Endothelial cell of umbilical vein (primary cell): Measurements from ENCODE around the gene NXN.

ENCODE experiments used
- EZH2 ChIP-seq: IDR thresholded peaks from 2 replicates; pipeline ENCODE4 v1.6.1; 2012; ENCODE audit warnings: borderline replicate concordance, low read depth, mild to moderate bottlenecking, moderate library complexity, low read length, inconsistent platforms; ENCODE audit not compliant: severe bottlenecking
- TF ChIP-seq, protein P1 (sequence below), 2 donors: IDR thresholded peaks; 1 replicate in 1 of 2; 2 replicates in 1 of 2; pipeline ENCODE4 v1.5.1; 2011; ENCODE audit warnings: low read length in 2 of 2, mild to moderate bottlenecking in 2 of 2, moderate library complexity in 2 of 2, control low read depth in 1 of 2, inconsistent platforms in 1 of 2, low read depth in 1 of 2; ENCODE audit not compliant: insufficient read depth in 1 of 2; ENCODE audit errors: extremely low read depth in 1 of 2

DNA sequence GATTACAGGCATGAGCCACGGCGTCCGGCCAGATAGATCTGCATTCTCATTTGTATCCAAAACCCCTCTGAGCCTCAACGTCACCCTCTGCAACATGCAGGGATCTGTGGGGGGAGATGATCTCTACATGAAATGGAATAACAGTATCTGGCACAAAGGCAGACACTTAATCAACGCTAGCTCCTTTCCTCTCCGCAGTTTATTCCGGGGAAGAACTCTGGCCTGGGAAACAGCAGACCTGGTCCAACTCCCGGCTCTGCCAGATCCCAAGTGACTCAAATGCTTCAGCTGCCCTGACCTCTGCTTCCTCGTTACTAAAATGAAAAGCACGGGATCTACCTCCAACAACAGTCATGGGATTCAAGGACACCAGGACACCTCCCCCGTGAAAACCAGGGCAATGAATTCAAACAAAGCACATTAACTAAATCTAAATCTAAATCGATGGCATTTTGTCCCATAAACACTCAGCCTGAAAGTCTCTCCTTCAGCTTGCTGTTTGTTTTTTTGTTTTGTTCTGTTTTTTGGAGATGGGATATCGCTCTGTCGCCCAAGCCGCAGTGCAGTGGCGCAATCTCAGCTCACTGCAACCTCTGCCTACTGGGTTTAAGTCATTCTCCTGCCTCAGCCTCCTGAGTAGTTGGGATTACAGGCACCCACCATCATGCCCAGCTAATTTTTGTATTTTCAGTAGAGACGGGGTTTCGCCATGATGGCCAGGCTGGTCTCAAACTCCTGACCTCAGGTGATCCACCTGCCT is 78.2 kb downstream of the NXN start:
- TF ChIP-seq, protein P1, sequence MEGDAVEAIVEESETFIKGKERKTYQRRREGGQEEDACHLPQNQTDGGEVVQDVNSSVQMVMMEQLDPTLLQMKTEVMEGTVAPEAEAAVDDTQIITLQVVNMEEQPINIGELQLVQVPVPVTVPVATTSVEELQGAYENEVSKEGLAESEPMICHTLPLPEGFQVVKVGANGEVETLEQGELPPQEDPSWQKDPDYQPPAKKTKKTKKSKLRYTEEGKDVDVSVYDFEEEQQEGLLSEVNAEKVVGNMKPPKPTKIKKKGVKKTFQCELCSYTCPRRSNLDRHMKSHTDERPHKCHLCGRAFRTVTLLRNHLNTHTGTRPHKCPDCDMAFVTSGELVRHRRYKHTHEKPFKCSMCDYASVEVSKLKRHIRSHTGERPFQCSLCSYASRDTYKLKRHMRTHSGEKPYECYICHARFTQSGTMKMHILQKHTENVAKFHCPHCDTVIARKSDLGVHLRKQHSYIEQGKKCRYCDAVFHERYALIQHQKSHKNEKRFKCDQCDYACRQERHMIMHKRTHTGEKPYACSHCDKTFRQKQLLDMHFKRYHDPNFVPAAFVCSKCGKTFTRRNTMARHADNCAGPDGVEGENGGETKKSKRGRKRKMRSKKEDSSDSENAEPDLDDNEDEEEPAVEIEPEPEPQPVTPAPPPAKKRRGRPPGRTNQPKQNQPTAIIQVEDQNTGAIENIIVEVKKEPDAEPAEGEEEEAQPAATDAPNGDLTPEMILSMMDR (IDR thresholded peaks at IDR 0.05; ENCODE audit: extremely low read depth in 1 of 2, insufficient read depth in 1 of 2, low read depth in 1 of 2, low read length in 2 of 2) = no peak
- no peak for TF ChIP-seq EZH2
